Measurements from ENCODE around the gene FGR.
A peak's percentile ranks its signal among the peaks of the same experiment; 100 is the strongest.

FGR gene

GRCh38 chr1:27593678-27594563, 41.1 kb downstream of the FGR start:
- TF ChIP-seq, protein P1, sequence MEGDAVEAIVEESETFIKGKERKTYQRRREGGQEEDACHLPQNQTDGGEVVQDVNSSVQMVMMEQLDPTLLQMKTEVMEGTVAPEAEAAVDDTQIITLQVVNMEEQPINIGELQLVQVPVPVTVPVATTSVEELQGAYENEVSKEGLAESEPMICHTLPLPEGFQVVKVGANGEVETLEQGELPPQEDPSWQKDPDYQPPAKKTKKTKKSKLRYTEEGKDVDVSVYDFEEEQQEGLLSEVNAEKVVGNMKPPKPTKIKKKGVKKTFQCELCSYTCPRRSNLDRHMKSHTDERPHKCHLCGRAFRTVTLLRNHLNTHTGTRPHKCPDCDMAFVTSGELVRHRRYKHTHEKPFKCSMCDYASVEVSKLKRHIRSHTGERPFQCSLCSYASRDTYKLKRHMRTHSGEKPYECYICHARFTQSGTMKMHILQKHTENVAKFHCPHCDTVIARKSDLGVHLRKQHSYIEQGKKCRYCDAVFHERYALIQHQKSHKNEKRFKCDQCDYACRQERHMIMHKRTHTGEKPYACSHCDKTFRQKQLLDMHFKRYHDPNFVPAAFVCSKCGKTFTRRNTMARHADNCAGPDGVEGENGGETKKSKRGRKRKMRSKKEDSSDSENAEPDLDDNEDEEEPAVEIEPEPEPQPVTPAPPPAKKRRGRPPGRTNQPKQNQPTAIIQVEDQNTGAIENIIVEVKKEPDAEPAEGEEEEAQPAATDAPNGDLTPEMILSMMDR (IDR thresholded peaks at IDR 0.05) = no peak
- Histone ChIP-seq H3K4me3 (no peak overlapping the region), H3K27ac (peak overlapping the region; percentile 40 to 88)
- DNase-seq (ENCODE audit: low spot score) = no peak

DNA sequence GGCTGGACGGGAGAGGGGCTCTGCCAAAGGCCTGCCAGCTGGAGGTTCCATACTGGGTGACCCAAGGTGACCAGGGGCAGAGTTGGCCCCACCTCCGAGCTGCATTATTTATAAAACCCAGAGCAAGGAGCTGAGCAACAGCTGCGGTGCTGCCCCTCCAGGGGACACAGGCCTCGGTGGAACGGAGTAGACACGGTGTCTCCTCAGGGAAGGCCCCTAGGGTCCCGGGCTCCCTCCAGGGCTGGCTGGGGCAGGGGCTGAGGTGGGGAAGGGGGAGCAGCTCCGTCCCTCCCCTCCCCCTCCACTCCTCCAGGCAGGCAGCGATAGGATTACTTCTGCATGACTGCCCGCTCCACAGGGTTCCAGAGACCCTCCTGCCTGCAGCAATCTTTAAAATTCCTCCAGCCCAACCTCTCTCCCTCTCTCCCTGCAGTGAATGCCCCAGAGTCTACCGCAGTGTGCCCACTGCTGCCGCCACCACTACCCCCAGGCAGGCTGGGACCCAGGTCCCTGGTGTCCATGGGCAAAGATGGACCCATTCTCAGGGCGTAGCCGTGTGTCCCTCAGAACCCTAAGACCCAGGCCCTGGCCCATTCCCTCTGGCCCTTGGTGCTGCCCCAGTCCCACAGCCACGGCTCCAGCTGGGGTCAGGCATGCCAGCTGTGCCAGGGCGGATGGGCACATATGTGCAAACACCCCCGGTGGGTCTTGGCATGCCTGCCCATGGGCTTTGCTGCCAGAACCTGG, 41.9 kb downstream of the FGR start:
- TF ChIP-seq, protein P1 (IDR thresholded peaks at IDR 0.05) = no peak
- no peak for DNase-seq (ENCODE audit: low spot score)
- Histone ChIP-seq H3K27ac (peak overlapping the region; percentile 40 to 88), H3K4me3 (peak overlapping the region; percentile 9)

- peak overlapping the region; percentile 9 for H3K4me3 ChIP-seq
- peak overlapping the region; percentile 40 to 88 for H3K27ac ChIP-seq
- TF ChIP-seq, protein P1 (IDR thresholded peaks at IDR 0.05) = no peak
- DNase-seq (ENCODE audit: low spot score) = no peak
Observed at GRCh38 chr1:27592232-27592930, 42.6 kb downstream of the FGR start.

- DNase-seq (ENCODE audit: low spot score) = no peak
- Histone ChIP-seq H3K27ac (peak overlapping the region; percentile 40 to 88), H3K4me3 (no peak overlapping the region)
- TF ChIP-seq, protein P1 (IDR thresholded peaks at IDR 0.05) = no peak
Observed at GRCh38 chr1:27591622-27592021, 43.4 kb downstream of the FGR start.

- TF ChIP-seq, protein P1 (IDR thresholded peaks at IDR 0.05) = no peak
- H3K4me3 ChIP-seq = no peak overlapping the region
- no peak for DNase-seq (ENCODE audit: low spot score)
- peak overlapping the region; percentile 82 to 88 for H3K27ac ChIP-seq
Observed at GRCh38 chr1:27590917-27591508, 44.0 kb downstream of the FGR start.

- Histone ChIP-seq H3K4me3 (peak overlapping the region; percentile 3), H3K27ac (peak overlapping the region; percentile 82 to 88)
- TF ChIP-seq, protein P1 (IDR thresholded peaks at IDR 0.05) = no peak
- no peak for DNase-seq (ENCODE audit: low spot score)
Observed at GRCh38 chr1:27589841-27590426, 45.1 kb downstream of the FGR start.

Measured in coronary artery (tissue), 2 donors.